Measurements from ENCODE around the gene NUBP1.
A peak's percentile ranks its signal among the peaks of the same experiment; 100 is the strongest.
"Not testable (repeated sequence)": the region's sequence is repeated elsewhere in the genome, so short reads cannot be mapped to it uniquely, and the experiment has no call there.

Gene NUBP1

DNA sequence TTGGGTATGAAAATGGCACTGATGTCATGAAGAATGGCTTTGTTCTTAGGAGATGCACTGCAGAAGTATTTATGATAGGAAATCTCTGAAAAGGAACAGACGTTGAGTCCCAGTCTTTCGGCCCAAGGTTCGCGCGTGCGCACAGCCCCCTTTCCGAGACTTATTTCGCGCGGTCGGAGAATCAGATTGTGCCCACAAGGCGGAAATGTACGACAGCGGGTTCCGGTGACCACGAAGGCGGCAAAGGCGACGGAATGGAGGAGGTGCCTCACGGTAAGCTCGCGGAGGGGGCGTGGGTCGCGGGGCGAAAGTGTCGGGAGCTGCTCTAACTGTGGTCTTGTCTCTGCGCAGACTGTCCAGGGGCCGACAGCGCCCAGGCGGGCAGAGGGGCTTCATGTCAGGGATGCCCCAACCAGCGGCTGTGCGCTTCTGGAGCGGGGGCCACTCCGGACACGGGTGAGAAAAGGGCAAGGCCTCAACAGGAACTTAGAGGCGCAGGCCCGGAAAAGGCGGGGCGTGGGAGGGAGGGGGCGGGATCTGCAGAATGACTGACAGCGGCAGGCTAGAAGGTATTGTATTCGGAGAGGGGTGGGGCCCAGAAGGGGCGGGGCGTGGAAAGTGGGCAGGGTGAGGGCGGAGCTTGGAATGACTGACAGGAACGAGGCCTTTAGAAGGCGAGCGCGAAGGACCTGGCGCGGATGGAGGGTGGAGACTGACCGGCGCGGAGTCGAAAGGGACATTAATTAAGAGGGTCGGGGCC is at the start of gene NUBP1:
NUBP1 (plus strand) TSS at position 233 of the 760 bp plus-strand sequence; CDS start at position 255, 22 bp downstream.
- DNase-seq (ENCODE audit: low read depth in 2 of 2), result peak; percentile 99

DNA sequence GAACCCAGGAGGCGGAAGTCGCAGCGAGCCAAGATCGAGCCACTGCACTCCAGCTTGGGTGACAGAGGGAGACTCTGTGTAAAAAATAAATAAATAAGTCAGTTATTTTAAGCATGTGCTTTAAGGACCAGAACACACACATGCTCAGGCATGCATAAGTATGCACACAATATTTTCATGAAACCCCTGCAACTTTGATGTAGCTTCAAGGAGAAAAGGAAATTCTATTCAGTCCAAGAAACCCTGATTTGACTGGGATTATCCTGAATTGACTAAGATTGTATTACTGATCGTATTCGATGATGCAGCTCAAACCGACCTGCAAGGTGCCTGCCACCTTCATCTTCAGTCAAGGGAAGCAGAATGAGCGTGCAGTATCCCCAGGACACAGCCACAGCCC is 49.8 kb upstream of the NUBP1 start:
- no peak for DNase-seq (ENCODE audit: low read depth in 2 of 2)

DNA sequence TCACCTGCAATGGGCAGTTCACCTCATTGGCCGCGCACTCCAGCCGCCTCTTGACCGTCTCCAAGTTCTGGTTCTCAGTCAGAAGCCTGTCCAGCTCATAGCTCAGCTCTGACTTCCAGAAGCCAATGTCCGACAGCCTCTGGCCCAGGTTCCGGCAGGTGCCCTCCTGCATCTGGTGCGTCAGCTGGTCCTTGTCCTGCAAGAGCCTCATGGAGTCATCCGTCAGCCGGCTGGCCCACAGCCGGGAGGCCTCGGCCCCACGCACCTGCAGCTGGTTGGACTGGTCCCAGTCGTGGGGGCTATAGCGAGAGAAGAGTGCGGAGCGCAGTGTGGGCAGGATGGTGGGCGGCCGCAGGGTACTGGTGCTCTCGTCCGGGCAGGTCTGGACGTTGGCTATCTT is 49.3 kb upstream of the NUBP1 start:
- DNase-seq (ENCODE audit: low read depth in 2 of 2), result no peak

DNA sequence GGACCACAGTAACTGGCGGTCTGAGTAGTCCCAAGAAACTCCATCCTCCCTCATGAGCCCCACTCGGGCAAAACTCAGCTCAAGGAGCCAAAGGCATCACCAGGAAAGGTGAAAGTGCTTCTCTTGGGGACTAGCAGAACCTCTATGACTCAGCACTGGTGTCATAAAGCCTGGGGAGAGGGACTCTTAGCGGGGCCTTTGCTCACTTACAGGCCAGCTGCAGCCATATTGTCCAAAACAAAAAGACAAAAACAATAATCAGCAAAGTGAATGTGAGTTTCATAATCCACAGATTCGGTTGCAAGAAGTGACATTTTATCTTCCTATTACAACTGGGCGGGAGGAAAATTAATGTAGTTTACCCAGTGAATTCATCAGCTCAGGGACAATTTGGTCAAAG is 48.8 kb upstream of the NUBP1 start, which contains the start of gene TEKT5:
TEKT5 (minus strand) TSS at position 101 of the 400 bp plus-strand sequence; CDS start at position 44, 57 bp downstream.
- no peak for DNase-seq (ENCODE audit: low read depth in 2 of 2)

DNA sequence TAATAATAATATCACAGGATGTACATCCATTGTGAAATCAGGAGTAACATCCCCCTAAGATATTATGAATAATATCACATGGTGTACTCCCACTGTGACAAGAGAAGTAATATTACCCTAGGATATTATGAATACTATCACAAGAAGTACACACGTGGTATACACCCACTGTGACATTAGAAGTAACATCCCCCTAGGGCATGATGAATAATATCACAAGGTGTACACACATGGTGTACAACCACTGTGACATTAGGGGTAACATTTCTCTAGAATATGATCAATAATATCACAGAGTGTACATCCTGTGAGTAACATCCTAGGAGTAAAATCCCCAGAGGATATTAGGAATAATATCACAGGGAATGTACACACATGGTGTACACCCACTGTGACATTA is 43.9 kb upstream of the NUBP1 start:
- DNase-seq (ENCODE audit: low read depth in 2 of 2), result no peak

DNA sequence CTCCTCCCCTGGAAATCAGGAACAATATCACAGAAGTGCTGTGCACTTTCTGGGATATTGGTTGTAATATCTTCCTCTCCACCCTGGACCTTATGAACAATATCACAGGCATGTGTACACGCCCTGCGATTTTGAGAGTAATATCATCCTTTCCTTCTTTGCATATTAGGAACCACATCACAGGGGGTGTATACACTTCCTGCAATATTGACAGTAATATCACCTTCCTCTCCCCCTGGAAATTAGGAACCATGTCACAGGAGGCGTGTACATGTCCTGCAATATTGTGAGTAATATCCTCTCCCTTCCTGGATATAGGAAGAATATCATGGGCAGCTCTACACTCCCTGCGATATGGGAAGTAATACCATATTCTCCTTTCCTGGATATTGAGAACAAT is 34.7 kb upstream of the NUBP1 start:
- no peak for DNase-seq (ENCODE audit: low read depth in 2 of 2)

DNA sequence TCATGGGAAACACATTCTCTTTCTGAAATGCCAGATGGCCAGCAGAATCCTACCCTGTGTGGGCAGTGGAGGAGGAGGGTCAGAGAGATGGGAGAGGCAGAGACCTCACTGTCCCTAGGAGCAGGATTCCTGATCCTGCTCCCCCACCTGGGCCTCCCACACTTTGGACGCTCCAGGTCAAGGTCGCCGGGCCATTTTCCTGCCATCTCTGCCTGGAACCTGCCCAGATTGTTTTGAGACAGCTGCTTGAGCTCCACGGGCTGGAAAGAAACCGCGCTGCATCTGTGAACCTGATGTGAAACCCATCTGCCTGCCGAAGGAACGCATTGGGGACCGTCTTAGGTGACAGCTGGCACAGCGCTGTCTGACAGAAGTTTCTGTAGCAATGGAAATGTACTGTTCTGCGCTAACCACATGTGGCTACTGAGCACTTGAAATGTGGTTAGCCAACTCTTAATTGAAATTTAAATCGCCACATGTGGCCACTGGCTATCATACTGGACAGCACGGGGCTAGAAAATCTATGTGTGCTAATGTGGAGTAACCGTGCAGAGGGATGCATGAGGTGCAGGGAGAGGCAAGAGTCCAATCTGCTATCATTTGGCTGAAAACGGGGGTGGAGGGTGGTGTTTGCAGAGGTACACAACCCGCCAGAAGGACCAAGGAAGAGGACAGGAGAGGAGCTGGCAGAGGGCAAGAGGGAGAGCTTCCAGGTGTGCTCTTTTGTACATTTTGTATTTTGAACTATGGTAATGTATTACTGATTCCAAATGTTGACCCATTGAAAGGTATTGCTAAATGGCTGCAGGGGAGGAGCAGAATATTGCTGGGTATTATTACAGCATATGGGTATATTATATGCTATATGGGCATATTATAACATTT is 15.4 kb upstream of the NUBP1 start:
- no peak for DNase-seq (ENCODE audit: low read depth in 2 of 2)

DNA sequence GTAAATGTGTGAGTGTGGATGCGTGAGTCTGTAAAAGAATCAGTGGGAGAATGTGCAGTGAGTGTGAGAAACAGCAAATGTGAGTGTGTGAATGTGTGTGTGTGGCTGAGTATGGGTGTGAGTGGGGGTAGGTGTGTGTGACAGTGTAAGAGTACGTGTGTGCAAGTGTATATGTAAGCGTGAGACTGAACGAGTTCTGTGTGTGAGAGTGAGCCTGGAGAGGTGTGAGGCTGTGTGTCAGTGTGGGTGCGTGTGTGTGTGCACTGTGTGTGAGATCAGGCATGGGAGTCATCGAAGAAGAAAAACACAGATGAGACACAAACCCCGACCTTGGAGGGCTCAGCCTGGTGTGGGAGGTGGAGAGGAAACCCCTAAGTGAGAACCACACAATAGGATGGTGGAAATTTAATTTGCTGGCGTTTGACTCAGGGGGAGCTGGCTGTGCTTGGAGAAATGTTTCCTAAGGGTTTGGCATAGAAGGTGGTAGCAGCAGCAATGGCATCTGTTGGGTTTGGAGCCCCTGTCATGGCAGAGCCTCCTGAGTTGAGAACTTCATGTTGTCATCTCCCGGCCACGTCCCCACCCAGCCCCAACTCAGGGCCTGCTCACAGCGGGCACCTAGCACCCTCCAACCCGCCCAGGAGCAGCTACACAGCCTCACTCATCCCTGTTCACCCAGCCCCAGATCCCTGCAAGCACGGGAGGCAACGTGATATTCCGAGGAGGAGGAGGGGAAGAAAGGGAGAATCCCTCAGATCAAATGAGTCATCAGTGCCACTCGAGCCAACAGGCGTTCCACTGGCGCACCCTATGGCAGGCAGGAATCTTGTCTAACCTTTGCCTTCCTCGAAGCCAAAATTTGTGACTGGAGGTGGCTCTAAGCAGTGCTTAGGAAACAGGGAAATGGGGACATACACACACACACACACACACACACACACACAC is 14.3 kb upstream of the NUBP1 start:
- no peak for DNase-seq (ENCODE audit: low read depth in 2 of 2)

DNA sequence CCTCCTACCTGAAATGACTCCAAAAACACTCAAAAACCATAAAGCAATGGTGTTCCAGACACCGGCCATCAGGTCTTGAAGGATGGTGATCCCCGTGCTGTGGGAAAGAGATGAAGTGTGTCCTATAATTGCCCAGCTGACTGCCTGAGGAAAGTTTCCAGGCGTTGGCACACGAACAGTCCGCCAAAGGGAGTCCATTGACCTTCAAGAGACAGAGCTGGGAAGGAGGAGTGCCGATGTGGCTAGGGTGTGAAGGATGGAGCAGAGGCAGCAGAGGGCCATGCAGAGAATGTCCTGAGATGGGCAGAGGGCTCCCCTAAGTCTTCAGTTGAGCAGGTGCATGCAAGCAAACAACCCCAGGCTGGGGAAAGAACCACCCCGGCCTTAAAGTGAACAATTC is 11.9 kb upstream of the NUBP1 start:
- DNase-seq (ENCODE audit: low read depth in 2 of 2), result no peak

DNA sequence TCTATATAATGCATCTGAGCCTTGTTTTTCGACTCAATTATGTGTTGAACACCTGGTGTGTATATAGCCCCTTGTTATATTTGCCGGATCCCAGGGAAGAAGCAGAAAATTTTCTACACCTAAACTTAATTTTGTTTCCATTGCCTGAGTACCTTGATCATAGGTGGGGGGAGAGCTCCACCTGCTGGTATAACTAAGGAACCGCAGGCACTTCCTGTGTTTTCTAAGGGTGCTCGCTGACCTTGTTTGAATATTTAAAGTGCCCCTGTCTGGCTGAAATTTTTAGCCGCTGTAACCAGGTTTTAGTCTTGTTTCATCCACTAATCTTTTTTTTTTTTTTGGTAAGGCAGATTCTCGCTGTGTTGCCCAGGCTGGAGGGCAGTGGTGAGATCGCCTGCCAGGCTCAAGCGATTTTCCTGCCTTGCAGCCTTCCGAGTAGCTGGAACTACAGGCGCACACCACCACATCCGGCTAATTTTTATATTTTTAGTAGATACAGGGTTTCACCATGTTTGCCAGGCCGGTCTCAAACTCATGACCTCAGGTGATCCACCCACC is 6.5 kb upstream of the NUBP1 start:
- peak; percentile 44 to 45 for DNase-seq (ENCODE audit: low read depth in 2 of 2)

DNA sequence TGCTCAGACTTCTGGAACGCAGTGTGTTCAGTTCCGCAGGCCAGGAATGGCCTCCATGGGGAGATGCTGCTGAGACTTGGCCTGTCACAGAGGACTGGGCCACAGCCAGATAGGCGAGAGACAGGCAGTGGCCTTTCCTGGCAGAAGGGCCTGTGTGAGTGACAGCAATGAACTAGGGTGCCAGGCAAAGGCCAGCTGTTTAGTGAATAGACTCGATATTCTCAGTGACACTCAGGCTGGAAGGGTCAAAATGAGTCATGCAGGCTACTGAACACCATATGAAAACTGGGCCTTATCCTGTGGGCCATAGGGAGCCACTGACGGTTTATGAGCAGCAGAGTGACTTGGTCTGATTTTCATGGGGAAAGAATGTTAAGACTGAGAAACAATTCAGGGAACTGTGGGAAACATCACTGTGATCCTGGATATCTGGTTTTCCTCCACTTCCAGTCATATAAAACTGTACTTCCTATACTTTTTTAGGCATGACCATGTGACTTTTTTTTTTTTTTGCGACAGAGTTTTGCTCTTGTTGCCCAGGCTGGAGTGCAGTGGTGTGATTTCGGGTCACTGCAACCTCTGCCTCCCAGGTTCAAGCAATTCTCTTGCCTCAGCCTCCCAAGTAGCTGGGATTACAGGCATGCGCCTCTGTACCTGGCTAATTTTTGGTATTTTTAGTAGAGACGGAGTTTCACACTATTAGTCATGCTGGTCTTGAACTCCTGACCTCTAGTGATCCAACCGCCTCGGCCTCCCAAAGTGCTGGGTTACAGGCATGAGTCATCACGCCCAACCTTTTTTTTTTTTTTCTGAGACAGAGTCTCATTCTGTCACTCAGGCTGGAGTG is 5.2 kb upstream of the NUBP1 start:
- DNase-seq (ENCODE audit: low read depth in 2 of 2), result no peak

DNA sequence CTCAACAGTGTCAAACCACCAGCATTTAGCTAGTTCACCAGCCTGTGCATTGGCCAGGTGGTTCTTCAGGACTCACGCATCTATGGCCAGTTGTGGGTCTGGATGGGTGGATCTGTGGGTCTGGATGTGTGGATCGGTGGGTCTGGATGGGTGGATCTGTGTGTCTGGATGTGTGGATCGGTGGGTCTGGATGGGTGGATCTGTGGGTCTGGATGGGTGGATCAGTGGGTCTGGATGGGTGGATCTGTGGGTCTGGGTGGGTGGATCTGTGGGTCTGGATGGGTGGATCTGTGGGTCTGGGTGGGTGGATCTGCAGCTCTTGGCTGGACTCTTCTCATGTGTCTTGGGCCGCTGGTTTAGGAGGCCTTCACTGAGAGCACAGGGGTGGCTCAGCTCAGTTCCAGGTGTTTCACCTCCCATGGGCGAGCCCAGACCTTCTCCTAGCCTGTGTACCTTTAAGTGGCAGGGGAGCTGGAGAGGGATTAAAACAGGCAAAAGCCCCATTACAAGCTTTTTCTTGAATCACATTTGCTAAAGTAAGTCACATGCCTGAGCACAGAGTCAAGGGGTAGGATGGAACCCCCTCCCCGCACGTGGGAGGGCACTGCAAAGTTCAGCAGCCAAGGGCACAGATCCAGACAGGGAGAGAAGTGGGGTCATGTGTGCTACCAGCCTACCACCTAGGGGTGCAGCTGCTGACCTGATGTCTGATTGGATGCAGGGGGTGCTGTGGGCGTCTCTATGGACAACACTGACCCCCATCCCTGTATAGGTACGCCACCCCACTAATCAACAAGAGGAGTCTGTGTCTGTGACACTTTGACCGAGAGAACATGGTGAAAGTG is 3.4 kb upstream of the NUBP1 start:
- no peak for DNase-seq (ENCODE audit: low read depth in 2 of 2)

DNA sequence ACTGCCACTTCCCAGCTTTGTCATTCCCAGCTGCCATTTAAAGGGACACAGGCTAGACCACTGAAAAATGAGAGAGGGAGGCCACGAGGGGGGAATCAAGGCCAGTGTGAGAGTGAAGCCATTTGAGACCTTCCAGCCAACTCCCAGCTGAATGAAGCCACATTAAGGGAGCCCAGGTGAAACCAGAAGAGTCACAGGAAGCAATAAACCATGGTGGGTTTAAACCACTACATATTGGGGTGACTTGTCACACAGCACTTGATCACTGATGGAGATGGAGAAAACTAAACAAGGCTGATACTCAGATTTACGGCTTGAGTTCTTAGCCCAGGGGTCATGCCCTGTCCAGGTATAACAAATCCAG is 2.8 kb upstream of the NUBP1 start:
- no peak for DNase-seq (ENCODE audit: low read depth in 2 of 2)

DNA sequence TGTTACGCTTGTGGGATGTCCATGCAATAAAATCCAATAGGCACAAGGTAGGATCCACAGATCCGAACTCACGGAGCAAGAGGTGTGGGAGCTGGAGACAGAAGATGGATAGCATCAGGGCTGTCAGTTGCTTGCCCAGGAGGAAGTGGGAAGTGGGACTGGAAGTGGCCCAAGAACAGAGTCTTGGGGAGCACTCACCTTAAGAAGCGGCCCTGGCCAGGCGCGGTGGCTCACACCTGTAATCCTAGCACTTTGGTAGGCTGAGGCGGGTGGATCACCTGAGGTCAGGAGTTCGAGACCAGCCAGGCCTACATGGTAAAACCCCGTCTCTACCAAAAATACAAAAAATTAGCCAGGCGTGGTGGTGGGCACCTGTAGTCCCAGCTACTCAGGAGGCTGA is 2.4 kb upstream of the NUBP1 start:
- DNase-seq (ENCODE audit: low read depth in 2 of 2), result not testable (repeated sequence)

DNA sequence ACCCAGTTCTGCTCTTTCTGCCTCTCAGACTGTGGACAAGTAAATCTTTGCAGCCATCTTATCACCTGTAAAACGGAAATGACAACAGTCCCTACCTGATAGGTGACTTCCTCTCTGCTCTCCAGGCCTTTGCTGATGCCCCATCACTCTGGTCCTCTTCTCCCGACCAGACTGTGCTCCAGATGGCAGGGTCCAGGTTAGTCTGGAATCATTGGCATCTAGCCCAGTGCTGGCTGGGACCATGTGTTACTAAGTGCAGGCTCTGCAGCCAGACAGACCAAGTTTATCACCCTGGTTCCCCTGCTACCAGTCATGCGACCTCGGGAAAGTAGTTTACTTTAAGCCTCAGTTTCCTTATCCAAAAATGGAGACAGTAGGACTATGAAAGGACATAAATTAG is 1.8 kb upstream of the NUBP1 start:
- no peak for DNase-seq (ENCODE audit: low read depth in 2 of 2)

DNA sequence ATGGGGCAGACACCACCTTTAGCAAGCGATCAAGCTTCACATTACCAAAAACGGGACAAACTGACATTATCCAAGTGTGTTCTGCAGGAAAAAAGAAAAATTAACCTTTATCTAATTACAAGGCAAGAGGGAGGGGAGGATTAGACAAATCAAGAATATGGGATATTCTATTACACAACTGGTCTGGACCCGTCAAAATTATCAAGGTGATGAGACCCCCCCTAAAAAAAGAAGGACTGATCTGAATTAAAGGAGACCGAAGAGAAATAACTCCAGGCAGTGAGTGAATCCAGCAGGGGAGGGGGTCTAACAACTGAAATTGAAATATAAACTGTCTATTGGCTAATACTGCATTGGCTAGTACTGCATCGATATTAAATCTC is 424 bp upstream of the NUBP1 start:
- DNase-seq (ENCODE audit: low read depth in 2 of 2), result no peak

DNA sequence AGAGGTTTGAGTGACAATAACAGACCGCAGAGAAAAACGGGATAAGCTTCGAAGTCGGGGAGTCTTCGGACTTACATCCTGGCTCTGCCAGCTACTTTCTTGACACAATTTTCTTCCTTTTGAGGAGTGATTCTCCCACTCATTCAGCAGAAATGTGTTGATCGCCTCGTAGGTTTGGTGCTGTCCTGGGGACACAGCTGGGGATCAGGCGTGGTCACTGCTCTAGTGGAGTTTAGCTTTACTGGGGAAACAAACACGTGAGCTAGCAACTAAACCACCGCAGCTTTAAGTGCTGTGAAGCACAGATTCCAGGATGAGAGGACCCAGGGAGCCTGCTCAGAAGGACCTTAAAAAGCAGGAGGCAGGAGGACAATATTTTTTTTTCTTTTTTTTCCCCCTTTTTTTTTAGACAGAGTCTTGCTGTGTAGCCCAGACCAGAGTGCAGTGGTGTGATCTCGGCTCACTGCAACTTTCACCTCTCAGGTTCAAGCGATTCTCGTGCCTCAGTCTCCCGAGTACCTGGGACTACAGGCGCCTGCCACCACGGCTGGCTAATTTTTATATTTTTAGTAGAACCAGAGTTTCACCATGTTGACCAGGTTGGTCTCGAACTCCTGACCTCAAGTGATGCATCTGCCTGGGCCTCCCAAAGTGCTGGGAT is 858 bp downstream of the NUBP1 start:
- DNase-seq (ENCODE audit: low read depth in 2 of 2), result no peak

DNA sequence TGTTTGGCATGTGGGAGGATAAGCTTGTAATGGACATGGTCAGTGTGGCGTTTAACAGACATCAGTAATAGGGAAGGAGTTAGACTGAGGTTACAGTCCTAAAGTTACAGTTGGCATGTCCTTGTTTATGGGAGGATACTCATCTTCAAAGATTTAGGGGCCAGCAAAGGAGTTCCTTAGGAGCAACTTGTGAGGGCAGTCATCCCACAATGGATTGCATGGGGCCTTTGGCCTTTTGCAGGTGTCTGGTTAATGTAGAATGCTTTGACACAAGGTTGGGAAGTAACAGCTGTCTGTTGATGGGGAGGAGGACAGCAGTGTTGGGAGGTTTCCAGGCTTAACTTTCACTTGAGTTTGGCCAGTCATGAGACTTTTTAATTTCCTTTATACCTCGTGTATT is 2.2 kb downstream of the NUBP1 start:
- DNase-seq (ENCODE audit: low read depth in 2 of 2), result no peak

DNA sequence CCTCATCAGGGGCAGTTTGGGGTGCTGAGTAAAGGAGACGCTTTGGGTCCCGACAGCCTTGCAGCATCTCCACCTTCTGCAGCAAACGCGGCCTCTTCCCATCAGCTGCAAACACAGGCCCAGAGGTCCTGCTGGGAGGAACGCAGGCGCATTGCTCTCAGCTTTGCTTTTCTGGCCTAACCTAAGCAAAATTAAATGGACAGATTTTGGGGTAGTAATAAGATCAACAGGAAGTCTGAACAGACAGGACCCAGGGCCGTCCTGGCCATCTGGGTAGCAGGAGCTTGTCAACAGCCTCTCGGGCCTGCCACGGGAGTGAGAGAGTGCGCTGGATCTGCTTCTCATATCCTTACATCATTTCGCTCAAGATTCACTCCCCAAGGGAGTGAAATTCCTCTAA is 7.2 kb downstream of the NUBP1 start:
- no peak for DNase-seq (ENCODE audit: low read depth in 2 of 2)

All from stimulated activated CD8-positive, alpha-beta memory T cell treated with anti-CD3 and anti-CD28 coated beads, Interleukin-2, amount 100 ng/mL, for 1 hour (primary cell).